HG03095 (cell line): ENCODE results near the gene GPR108.
"Not testable (repeated sequence)": the region's sequence is repeated elsewhere in the genome, so short reads cannot be mapped to it uniquely, and the experiment has no call there.

Experiments used
- ATAC-seq: cut with Tn5 transposase; IDR thresholded peaks from one replicate; pipeline ENCODE4 v1.9.1; 2021; ENCODE audit warnings: moderate library complexity; ENCODE audit not compliant: unreplicated experiment

The GPR108 gene

GRCh38 chr19:6721138-6721474 lies 16.3 kb downstream of the GPR108 start:
- ATAC-seq = no peak

GRCh38 chr19:6720369-6721137 lies 16.8 kb downstream of the GPR108 start, which contains the start of gene C3:
TSS of gene C3 (minus strand) at chr19:6720650. CDS start at chr19:6720589, 61 bp downstream.
- no peak for ATAC-seq

- ATAC-seq = no peak
These were observed 17.4 kb downstream of the GPR108 start for GRCh38 chr19:6719992-6720368.

- no peak for ATAC-seq
These were observed 17.9 kb downstream of the GPR108 start for GRCh38 chr19:6719540-6719861.

GRCh38 chr19:6718741-6719539 lies 18.4 kb downstream of the GPR108 start:
- no peak for ATAC-seq

- no peak for ATAC-seq
These were observed 19.2 kb downstream of the GPR108 start for GRCh38 chr19:6718111-6718740.

- ATAC-seq = no peak
These were observed 19.9 kb downstream of the GPR108 start for GRCh38 chr19:6717441-6717971.

- no peak for ATAC-seq
These were observed 20.3 kb downstream of the GPR108 start for GRCh38 chr19:6717036-6717435.

GRCh38 chr19:6716610-6716970 lies 20.8 kb downstream of the GPR108 start:
- no peak for ATAC-seq

- no peak for ATAC-seq
These were observed 22.4 kb downstream of the GPR108 start for GRCh38 chr19:6714749-6715555.

- ATAC-seq = no peak
These were observed 23.3 kb downstream of the GPR108 start for GRCh38 chr19:6713773-6714692.

- ATAC-seq = no peak
These were observed 24.4 kb downstream of the GPR108 start for GRCh38 chr19:6712692-6713670.

- ATAC-seq = no peak
These were observed 25.1 kb downstream of the GPR108 start for GRCh38 chr19:6712231-6712630.

GRCh38 chr19:6711605-6712004 lies 25.8 kb downstream of the GPR108 start:
- ATAC-seq = no peak

- no peak for ATAC-seq
These were observed 26.4 kb downstream of the GPR108 start for GRCh38 chr19:6711078-6711361.

GRCh38 chr19:6710273-6711077 lies 26.9 kb downstream of the GPR108 start:
- no peak for ATAC-seq

- no peak for ATAC-seq
These were observed 27.8 kb downstream of the GPR108 start for GRCh38 chr19:6709549-6709948.

GRCh38 chr19:6708913-6709312 lies 28.5 kb downstream of the GPR108 start:
- ATAC-seq = not testable (repeated sequence)
